ENCODE measurements around the gene GABPB2.
A peak's percentile ranks its signal among the peaks of the same experiment; 100 is the strongest.
"Not testable (repeated sequence)": the region's sequence is repeated elsewhere in the genome, so short reads cannot be mapped to it uniquely, and the experiment has no call there.

GABPB2 gene

GRCh38 chr1:151060007-151060656 is 10.4 kb upstream of the GABPB2 start, which contains the start of gene MLLT11:
Gene MLLT11 (plus strand): TSS chr1:151060397. CDS start chr1:151067225, 6,828 bp downstream.
- no peak for DNase-seq (ENCODE audit: low read depth)

- no peak for DNase-seq (ENCODE audit: low read depth)
Measured at GRCh38 chr1:151060657-151061421, 9.7 kb upstream of the GABPB2 start.

DNA sequence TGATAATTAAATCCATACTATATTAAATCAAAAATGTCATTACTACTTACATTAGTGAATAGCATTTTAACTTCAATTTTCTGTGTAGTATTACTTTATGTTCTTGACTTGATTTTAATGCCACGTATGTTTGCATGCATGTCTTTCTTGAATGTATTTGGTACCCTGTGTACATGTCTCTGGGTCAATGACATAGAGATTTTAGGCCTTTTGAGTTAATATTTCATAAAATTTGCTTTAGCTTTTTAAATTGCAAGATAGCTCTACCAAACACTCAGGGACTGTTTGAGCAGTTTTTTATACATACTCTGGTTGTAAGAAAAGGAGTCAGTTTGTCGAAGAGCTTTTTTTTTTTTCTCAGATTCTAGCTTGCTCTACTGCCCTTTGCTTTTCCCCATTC is 8.9 kb upstream of the GABPB2 start:
- DNase-seq (ENCODE audit: low read depth) = no peak

- DNase-seq (ENCODE audit: low read depth) = no peak
Measured at GRCh38 chr1:151062741-151063371, 7.7 kb upstream of the GABPB2 start.

DNA sequence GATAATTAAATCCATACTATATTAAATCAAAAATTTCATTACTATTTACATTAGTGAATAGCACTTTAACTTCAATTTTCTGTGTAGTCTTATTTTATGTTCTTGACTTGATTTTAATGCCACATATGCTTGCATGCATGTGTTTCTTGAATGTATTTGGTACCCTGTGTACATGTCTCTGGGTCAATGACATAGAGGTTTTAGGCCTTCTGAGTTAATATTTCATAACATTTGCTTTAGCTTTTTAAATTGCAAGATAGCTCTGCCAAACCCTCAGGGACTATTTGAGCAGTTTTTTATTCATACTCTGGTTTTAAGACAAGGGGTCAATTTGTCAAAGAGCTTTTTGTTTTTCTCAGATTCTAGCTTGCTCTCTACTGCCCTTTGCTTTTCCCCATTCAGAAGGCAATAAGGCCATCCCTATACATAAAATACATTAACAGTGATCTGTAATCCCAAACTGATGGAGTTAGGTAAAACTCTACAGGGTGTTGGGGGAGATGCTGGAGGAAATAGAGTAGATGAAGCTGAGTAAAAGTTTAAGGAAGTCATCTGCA is 5.4 kb upstream of the GABPB2 start:
- no peak for DNase-seq (ENCODE audit: low read depth)

GRCh38 chr1:151067185-151067584 is 3.4 kb upstream of the GABPB2 start:
- DNase-seq (ENCODE audit: low read depth) = no peak

GRCh38 chr1:151069103-151069486 is 1.5 kb upstream of the GABPB2 start:
- no peak for DNase-seq (ENCODE audit: low read depth)

- DNase-seq (ENCODE audit: low read depth) = no peak
Measured at GRCh38 chr1:151072224-151072623, 1.7 kb downstream of the GABPB2 start.

GRCh38 chr1:151085953-151086559 is 15.5 kb downstream of the GABPB2 start:
- DNase-seq (ENCODE audit: low read depth) = no peak

DNA sequence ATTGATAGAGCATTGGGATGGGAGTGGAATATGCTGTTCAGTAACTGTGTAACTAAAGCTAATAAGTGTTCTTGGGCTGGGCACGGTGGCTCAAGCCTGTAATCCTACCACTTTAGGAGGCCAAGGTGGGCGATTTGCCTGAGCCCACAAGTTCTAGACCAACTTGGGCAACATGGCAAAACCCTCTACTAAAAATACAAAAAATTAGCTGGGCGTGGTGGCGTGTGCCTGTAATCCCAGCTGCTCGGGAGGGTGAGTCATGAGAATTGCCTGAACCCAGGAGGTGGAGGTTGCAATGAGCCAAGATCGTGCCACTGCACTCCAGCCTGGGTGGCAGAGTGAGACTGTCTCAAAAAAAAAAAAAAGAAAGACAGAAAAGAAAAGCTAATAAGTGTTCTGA is 26.9 kb downstream of the GABPB2 start:
- DNase-seq (ENCODE audit: low read depth) = not testable (repeated sequence)

DNA sequence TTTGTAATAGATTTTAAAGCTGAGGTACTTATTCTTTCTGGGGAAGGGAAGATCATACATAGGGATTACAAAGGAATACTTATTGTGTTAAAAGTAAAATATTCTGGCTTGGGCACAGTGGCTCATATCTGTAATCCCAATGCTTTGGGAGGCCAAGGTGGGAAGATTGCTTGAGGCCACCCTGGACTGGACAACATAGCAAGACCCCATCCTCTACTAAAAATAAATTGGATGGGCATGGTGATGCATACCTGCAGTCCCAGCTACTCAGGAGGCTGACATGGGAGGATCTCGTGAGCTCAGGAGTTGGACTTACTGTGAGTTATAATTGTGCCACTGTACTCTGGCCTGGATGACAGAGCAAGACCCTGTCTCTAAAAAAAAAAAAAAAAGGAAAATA is 27.6 kb downstream of the GABPB2 start:
- no peak for DNase-seq (ENCODE audit: low read depth)

- DNase-seq (ENCODE audit: low read depth) = no peak
Measured at GRCh38 chr1:151104630-151105029, 34.1 kb downstream of the GABPB2 start.

DNA sequence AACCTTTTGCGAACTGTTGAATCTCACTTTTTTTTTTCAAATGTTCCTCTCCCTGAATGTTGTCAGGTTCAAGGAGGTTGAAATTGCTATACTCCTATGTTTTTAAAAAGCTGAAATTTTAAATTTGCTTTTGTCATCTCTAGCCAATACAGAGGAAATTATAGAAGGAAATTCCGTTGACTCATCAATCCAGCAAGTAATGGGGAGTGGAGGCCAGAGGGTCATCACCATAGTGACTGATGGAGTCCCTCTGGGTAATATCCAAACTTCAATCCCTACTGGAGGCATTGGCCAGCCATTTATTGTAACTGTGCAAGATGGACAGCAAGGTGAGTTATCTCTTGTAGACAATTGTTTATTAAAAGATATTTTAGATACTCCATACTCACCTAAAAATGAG is 36.3 kb downstream of the GABPB2 start:
- no peak for DNase-seq (ENCODE audit: low read depth)

DNA sequence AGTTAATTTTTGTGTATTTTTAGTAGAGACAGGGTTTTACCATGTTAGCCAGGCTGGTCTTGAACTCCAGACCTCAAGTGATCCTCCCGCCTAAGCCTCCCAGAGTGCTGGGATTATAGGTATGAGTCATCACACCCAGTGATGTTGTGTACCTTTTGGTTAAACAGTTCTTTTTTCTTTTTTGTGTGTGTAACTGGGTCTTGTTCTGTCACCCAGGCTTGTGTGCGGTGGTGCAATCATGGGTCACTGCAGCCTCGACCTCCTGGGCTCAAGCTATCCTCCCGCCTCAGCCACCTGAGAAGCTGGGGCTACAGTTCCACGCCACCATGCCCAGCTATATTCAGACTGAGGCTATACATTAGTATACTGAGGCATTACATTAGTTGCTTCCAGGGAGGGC is 37.8 kb downstream of the GABPB2 start:
- DNase-seq (ENCODE audit: low read depth) = no peak

DNA sequence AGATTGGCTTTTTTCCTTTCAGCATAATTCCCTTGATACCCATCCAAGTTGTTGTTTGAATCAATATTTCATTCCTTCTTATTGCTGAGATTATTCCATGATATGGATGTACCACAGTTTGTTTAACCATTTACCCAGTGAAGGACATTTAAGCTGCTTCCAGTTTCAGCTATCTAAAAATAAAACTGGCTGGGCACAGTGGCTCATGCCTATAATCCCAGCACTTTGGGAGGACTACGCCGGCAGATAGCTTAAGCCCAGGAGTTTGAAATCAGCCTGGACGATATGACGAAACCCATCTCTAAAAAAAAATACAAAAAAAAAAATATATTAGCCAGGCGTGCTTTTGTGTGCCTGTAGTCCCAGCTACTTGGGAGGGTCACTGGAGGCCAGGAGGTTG is 43.3 kb downstream of the GABPB2 start:
- DNase-seq (ENCODE audit: low read depth) = no peak

GRCh38 chr1:151124763-151125403 is 54.3 kb downstream of the GABPB2 start:
- no peak for DNase-seq (ENCODE audit: low read depth)

GRCh38 chr1:151128800-151129199 is 58.2 kb downstream of the GABPB2 start:
- DNase-seq (ENCODE audit: low read depth) = no peak

DNA sequence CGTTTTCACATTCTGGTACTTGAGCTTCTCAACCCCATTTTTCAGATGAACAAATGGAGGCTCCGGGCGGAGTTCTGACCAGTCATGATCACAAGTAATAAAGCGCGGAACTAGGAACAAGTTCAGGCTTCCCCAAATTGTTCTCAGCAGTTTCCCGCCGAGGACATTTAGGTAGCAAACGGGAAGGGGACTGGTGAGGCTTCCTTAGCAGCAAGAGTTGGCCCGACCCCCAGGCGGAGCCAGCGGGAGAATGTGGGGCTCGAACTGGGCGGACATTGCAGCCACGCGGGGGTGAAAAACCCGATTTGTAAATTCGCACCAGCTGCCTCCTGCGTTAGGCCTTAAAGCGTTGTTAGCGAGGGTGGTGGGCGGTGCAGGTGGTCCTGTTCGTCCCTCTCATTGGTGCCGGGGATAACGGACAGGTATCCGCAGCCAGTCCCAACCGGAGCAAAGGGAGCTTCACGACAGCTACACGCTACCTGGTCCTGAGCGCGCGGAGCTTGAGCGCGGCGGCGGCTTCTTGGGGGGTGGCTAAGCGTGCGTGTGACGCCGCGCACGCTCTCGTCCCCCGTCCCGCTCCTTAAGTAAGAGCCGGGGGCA is 60.5 kb downstream of the GABPB2 start:
- DNase-seq (ENCODE audit: low read depth) = peak; percentile 53

DNA sequence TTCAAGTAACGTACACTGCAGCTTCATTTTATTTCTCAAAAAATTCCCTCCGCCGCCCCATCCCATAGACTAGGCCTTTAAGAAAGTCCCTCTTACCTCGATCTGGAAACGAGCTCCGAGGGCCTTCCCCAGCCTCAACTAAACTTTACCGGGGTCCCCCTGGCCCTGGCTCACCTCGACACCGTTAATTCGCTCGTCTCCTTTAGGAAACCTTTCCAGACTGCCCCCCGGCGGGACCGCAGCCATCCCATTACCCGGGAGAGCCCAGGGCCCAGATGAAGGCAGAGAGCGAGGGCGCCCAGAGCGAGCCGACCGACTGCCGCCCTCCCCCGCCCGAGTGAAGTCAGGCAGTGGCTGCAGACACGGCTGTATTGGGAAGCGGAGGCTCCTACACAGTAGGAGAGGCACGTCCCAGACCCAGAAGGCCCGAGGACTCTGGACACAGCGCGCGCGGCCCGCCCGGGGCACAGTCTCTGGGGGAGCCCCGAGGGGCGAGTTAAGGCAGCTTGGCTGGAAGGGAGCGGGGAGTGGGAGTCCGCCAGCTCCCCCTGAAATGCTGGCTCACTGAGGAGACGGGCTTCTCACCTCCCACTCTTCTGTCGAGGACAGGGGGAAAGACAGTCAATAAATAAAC is 61.3 kb downstream of the GABPB2 start:
- DNase-seq (ENCODE audit: low read depth) = no peak

- DNase-seq (ENCODE audit: low read depth) = no peak
Measured at GRCh38 chr1:151132335-151133017, 61.9 kb downstream of the GABPB2 start.
